Naive thymus-derived CD4-positive, alpha-beta T cell (primary cell): Measurements from ENCODE around the gene SERP2. TPM values are rescaled to one million over a fixed set of nuclear protein-coding genes. Genes with fewer than 3 reads are reported as not detected.
A peak's percentile ranks its signal among the peaks of the same experiment; 100 is the strongest.

Experiments used
- ATAC-seq: fragments of 150-1000 bp; cut with Tn5 transposase; 2 replicates; pipeline ENCODE4 v1.10.0; 2021; ENCODE audit warnings: mild to moderate bottlenecking, moderate library complexity
- CTCF ChIA-PET: fragments of 350-600 bp; sonication (Branson Sonifier 250); formaldehyde crosslinking; loops from one replicate; lab custom pipeline; 2021; ENCODE audit warnings: antibody characterized with exemption; lab: Charles Lee
- POLR2A ChIA-PET: fragments of 350-600 bp; sonication (Branson Sonifier 250); formaldehyde crosslinking; loops from one replicate; lab custom pipeline; 2021; ENCODE audit warnings: antibody characterized with exemption, inconsistent platforms; lab: Charles Lee
- DNase-seq, 9 donors: peaks; one replicate each; pipeline versions ENCODE4 v3.0.0 to v3.0.0-alpha.2; 2020 to 2022; ENCODE audit warnings: mixed read lengths in 1 of 9
- H3K27ac ChIP-seq: one replicate; pipeline ENCODE4 v1.7.0; 2013; ENCODE audit warnings: mild to moderate bottlenecking, low read depth, low read length, moderate library complexity
- H3K27me3 ChIP-seq, 2 donors: one replicate each; pipeline ENCODE4 v1.7.0; 2013; ENCODE audit warnings: low read length in 2 of 2, mild to moderate bottlenecking in 2 of 2, moderate library complexity in 2 of 2; ENCODE audit not compliant: control insufficient read depth in 2 of 2, insufficient read depth in 2 of 2
- H3K36me3 ChIP-seq, 3 experiments: 1 replicate in 2 of 3; 2 replicates in 1 of 3; pipeline ENCODE4 v1.7.0; 2013; ENCODE audit warnings: low read length in 3 of 3, mild to moderate bottlenecking in 3 of 3, moderate library complexity in 1 of 3; ENCODE audit not compliant: insufficient read depth in 3 of 3, control insufficient read depth in 2 of 3
- H3K4me1 ChIP-seq, 2 donors: one replicate each; pipeline ENCODE4 v1.7.0; 2013; ENCODE audit warnings: low read length in 2 of 2, mild to moderate bottlenecking in 2 of 2, moderate library complexity in 1 of 2; ENCODE audit not compliant: control insufficient read depth in 2 of 2, insufficient read depth in 2 of 2
- H3K4me3 ChIP-seq: 2 replicates; pipeline ENCODE4 v1.7.0; 2013; ENCODE audit warnings: mild to moderate bottlenecking, low read length
- H3K9me3 ChIP-seq, 3 experiments: 1 replicate in 2 of 3; 2 replicates in 1 of 3; pipeline ENCODE4 v1.7.0; 2013; ENCODE audit warnings: low read length in 3 of 3; ENCODE audit not compliant: control insufficient read depth in 2 of 3
- H3K27ac Mint-ChIP-seq, 9 donors: one replicate each; pipeline ENCODE4 v1.8.0; 2020 to 2022; ENCODE audit warnings: mixed read lengths in 9 of 9, mild to moderate bottlenecking in 8 of 9, moderate library complexity in 5 of 9, inconsistent platforms in 2 of 9
- H3K27me3 Mint-ChIP-seq, 5 donors: one replicate each; pipeline ENCODE4 v1.8.0; 2021 to 2022; ENCODE audit warnings: mixed read lengths in 5 of 5, mild to moderate bottlenecking in 1 of 5
- H3K36me3 Mint-ChIP-seq, 5 donors: one replicate each; pipeline ENCODE4 v1.8.0; 2020 to 2022; ENCODE audit warnings: mixed read lengths in 5 of 5, mild to moderate bottlenecking in 3 of 5, inconsistent platforms in 1 of 5
- H3K4me1 Mint-ChIP-seq, 7 donors: one replicate each; pipeline ENCODE4 v1.8.0; 2020 to 2022; ENCODE audit warnings: mixed read lengths in 7 of 7, mild to moderate bottlenecking in 3 of 7, inconsistent platforms in 1 of 7
- H3K4me3 Mint-ChIP-seq, 10 donors: one replicate each; pipeline ENCODE4 v1.8.0; 2020 to 2022; ENCODE audit warnings: mild to moderate bottlenecking in 10 of 10, mixed read lengths in 10 of 10, moderate library complexity in 6 of 10, inconsistent platforms in 2 of 10
- H3K9me3 Mint-ChIP-seq, 11 donors: one replicate each; pipeline ENCODE4 v1.8.0; 2020 to 2022; ENCODE audit warnings: mixed read lengths in 11 of 11, mild to moderate bottlenecking in 4 of 11, inconsistent platforms in 1 of 11, moderate library complexity in 1 of 11
- intact Hi-C, 2 donors: fragments of 100-400 bp; cut with micrococcal nuclease; formaldehyde crosslinking; loops; one replicate each; pipeline ENCODE4 v1.15.1; 2023
- polyA plus RNA-seq, 2 donors: library from polyadenylated mRNA; unstranded; fragments of 300-500 nt; fragmentation: Illumina TruSeq; gene quantifications; one replicate each; pipeline ENCODE4 v1.2.3, GENCODE V29; 2021
- total RNA-seq, 6 experiments: library from RNA in 5 of 6; stranded (reverse) in 5 of 6; gene quantifications; 1 replicate in 5 of 6; 2 replicates in 1 of 6; pipeline ENCODE4 v1.2.3 and lab custom pipeline; 2021 to 2026

SERP2 gene
- total and polyA plus RNA-seq, 7 experiments from 2014 or later, result 0.37 to 0.93 (median 0.58) TPM; not detected in 4

DNA sequence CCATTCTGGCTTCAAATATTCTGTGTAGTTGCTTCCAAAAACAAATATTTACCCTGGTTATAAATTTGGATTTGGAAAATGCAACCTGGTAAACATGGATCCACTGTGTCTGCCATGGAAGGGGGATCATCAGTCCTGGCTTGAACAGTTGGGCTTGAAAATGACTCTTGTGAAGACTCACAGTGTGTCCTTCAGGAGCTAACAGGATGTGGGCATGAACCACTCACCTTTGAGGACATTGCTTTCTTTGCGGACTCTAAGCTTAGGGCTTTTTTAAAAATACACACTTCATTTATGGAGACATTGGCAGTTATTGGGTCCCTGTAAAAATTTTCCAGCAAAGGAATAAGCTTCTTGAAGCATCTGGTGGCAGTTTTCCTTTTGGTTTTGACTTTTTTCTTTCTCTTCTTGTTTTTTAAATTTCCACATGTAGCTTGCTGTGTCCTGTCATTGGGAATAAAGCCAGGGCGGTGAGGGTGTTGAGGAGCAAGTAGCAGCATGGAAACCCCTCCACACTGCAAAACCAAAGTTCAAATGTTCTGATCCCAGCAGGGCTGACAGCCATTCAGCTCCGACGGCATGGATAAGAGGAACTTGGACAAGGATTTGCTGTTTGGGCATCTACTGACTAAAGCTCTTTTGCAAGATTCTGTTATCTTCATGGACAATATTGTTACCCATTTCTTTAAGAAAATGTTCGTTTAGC lies 39.5 kb upstream of the SERP2 start:
- POLR2A ChIA-PET, result no interaction called here
- intact Hi-C loops, result no loop called here
- Mint-ChIP-seq H3K36me3 (no peaks in the 10 kb centered on the region), H3K4me1 (peaks cover 0 to 9% (median 5%) of the 10 kb centered on the region in 7 donors), H3K27ac (no peak overlapping the region), H3K4me3 (no peak overlapping the region), H3K27me3 (peaks cover 0 to 3% (median 0%) of the 10 kb centered on the region in 5 donors), H3K9me3 (peaks cover 0 to 2% (median 0%) of the 10 kb centered on the region in 11 donors)
- ATAC-seq, result no peak
- no peak overlapping the region for H3K4me3 ChIP-seq
- CTCF ChIA-PET, result no interaction called here
- no peak overlapping the region for H3K27ac ChIP-seq
- H3K9me3 ChIP-seq, result no peaks in the 10 kb centered on the region
- H3K36me3 ChIP-seq, result no peaks in the 10 kb centered on the region
- no peaks in the 10 kb centered on the region for H3K4me1 ChIP-seq
- no peak for DNase-seq
- H3K27me3 ChIP-seq, result no peaks in the 10 kb centered on the region

DNA sequence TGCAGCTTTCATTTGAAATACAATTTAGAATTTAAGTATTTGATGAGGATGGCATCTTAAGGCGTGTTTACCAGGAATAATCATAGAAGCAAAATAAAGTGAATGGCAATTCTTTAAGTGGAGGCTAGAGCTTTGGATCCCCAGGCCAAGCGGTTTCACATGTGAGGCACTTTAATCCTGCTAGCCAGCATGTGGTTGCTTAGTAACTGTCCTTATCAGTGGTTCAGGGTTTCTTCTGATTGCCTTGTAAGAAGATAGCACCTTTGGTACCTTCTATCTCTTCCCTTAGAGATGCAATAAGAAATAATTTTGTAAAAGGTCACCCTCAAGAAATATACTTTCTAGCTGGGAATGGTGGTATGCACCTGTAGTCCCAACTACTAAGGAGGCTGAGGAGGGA lies 38.9 kb upstream of the SERP2 start:
- DNase-seq (no peak), ATAC-seq (no peak)
- Mint-ChIP-seq H3K27ac (no peak overlapping the region), H3K4me1 (peaks cover 0 to 9% (median 5%) of the 10 kb centered on the region in 7 donors), H3K4me3 (no peak overlapping the region), H3K9me3 (no peaks in the 10 kb centered on the region), H3K27me3 (peaks cover 0 to 3% (median 0%) of the 10 kb centered on the region in 5 donors), H3K36me3 (no peaks in the 10 kb centered on the region)
- Histone ChIP-seq H3K9me3 (no peaks in the 10 kb centered on the region), H3K27me3 (no peaks in the 10 kb centered on the region), H3K36me3 (no peaks in the 10 kb centered on the region), H3K4me3 (no peak overlapping the region), H3K4me1 (no peaks in the 10 kb centered on the region), H3K27ac (no peak overlapping the region)
- ChIA-PET POLR2A (no interaction called here), CTCF (no interaction called here)
- intact Hi-C loops, result no loop called here

DNA sequence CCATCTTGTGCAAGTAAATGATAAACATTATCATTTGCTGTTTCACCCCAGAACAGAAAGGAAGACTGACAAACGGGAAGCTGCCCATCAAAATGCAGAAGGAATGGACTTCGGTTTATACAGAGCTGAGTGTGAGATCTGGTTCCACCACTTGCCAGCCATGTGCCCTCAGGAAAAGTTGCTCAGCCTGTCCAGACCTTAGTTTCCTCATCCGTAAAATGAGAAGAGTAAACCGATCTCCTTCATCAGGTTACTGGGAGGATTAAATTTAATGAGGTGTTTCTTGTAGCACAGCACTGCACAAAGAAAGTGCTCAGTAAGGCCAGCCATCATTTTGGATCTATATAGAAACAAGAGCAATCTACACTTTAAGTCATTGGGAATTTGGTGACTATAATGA lies 36.7 kb upstream of the SERP2 start:
- no peaks in the 10 kb centered on the region for H3K4me1 ChIP-seq
- H3K4me3 ChIP-seq, result no peak overlapping the region
- DNase-seq (no peak), ATAC-seq (no peak)
- H3K27me3 Mint-ChIP-seq, result no peaks in the 10 kb centered on the region
- ChIA-PET CTCF (no interaction called here), POLR2A (no interaction called here)
- intact Hi-C loops, result no loop called here
- H3K27ac ChIP-seq, result no peak overlapping the region
- no peak overlapping the region for H3K4me3 Mint-ChIP-seq
- H3K27me3 ChIP-seq, result no peaks in the 10 kb centered on the region
- no peaks in the 10 kb centered on the region for H3K36me3 Mint-ChIP-seq
- H3K4me1 Mint-ChIP-seq, result peaks cover 0 to 9% (median 5%) of the 10 kb centered on the region in 7 donors
- H3K27ac Mint-ChIP-seq, result peak overlapping the region in 1 of 9 donors; percentile 22
- no peaks in the 10 kb centered on the region for H3K36me3 ChIP-seq
- peaks cover 0 to 2% (median 0%) of the 10 kb centered on the region in 11 donors for H3K9me3 Mint-ChIP-seq
- H3K9me3 ChIP-seq, result no peaks in the 10 kb centered on the region

- H3K4me3 Mint-ChIP-seq, result no peak overlapping the region
- peaks cover 0 to 2% (median 0%) of the 10 kb centered on the region in 11 donors for H3K9me3 Mint-ChIP-seq
- no peak for ATAC-seq
Observed at GRCh38 chr13:44337581-44337980, 36.0 kb upstream of the SERP2 start.

DNA sequence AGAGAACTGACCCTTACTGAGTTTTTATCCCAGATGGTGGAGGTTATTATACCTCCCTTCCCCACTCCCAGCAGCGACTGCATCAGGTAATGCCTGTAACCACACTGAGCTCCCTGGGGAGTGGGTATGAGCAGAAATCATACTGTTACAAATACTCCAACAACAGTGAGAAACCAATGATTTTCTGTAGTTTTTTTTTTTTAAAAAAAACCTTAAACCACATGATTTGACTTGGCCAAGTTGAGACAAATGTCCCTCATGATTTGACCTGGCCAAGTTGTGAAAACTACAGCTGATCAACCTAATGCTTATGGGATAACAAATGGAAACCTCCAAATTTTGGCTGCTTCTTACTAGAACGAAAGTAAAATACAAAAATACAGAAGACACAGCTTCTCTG lies 33.1 kb upstream of the SERP2 start:
- Histone ChIP-seq H3K4me3 (no peak overlapping the region), H3K27ac (no peak overlapping the region), H3K9me3 (no peaks in the 10 kb centered on the region), H3K4me1 (no peaks in the 10 kb centered on the region), H3K36me3 (no peaks in the 10 kb centered on the region), H3K27me3 (no peaks in the 10 kb centered on the region)
- H3K4me3 Mint-ChIP-seq, result no peak overlapping the region
- H3K27ac Mint-ChIP-seq, result no peak overlapping the region
- intact Hi-C loops, result no loop called here
- ATAC-seq (no peak), DNase-seq (no peak)
- peaks cover 0 to 2% (median 0%) of the 10 kb centered on the region in 11 donors for H3K9me3 Mint-ChIP-seq
- H3K36me3 Mint-ChIP-seq, result no peaks in the 10 kb centered on the region
- ChIA-PET POLR2A (no interaction called here), CTCF (no interaction called here)
- H3K4me1 Mint-ChIP-seq, result peaks cover 0 to 9% (median 5%) of the 10 kb centered on the region in 7 donors
- peaks cover 0 to 6% (median 0%) of the 10 kb centered on the region in 5 donors for H3K27me3 Mint-ChIP-seq

More at GRCh38 chr13:44337581-44337980, 36.0 kb upstream of the SERP2 start:
- ChIA-PET POLR2A (no interaction called here), CTCF (no interaction called here)
- Mint-ChIP-seq H3K27me3 (peaks cover 0 to 4% (median 0%) of the 10 kb centered on the region in 5 donors), H3K36me3 (no peaks in the 10 kb centered on the region), H3K27ac (peak overlapping the region in 1 of 9 donors; percentile 10), H3K4me1 (peaks cover 0 to 9% (median 5%) of the 10 kb centered on the region in 7 donors)
- Histone ChIP-seq H3K36me3 (no peaks in the 10 kb centered on the region), H3K4me3 (no peak overlapping the region), H3K27me3 (no peaks in the 10 kb centered on the region), H3K4me1 (no peaks in the 10 kb centered on the region), H3K27ac (no peak overlapping the region), H3K9me3 (no peaks in the 10 kb centered on the region)
- DNase-seq, result no peak
- intact Hi-C loops, result no loop called here

GRCh38 chr13:44342741-44343140 lies 30.9 kb upstream of the SERP2 start:
- peaks cover 0 to 9% (median 4%) of the 10 kb centered on the region in 5 donors for H3K27me3 Mint-ChIP-seq
- ChIA-PET POLR2A (no interaction called here), CTCF (no interaction called here)
- H3K4me3 ChIP-seq, result no peak overlapping the region
- DNase-seq (no peak), ATAC-seq (no peak)
- H3K27ac ChIP-seq, result no peak overlapping the region
- peaks cover 0 to 2% (median 0%) of the 10 kb centered on the region in 7 donors for H3K4me1 Mint-ChIP-seq
- no peaks in the 10 kb centered on the region for H3K27me3 ChIP-seq
- H3K4me3 Mint-ChIP-seq, result no peak overlapping the region
- H3K36me3 Mint-ChIP-seq, result no peaks in the 10 kb centered on the region
- intact Hi-C loops, result no loop called here
- H3K9me3 Mint-ChIP-seq, result peaks cover 0 to 2% (median 0%) of the 10 kb centered on the region in 11 donors
- no peaks in the 10 kb centered on the region for H3K9me3 ChIP-seq
- H3K27ac Mint-ChIP-seq, result no peak overlapping the region
- H3K4me1 ChIP-seq, result no peaks in the 10 kb centered on the region
- H3K36me3 ChIP-seq, result no peaks in the 10 kb centered on the region

GRCh38 chr13:44346534-44346933 lies 27.1 kb upstream of the SERP2 start:
- CTCF ChIA-PET, result no interaction called here
- Mint-ChIP-seq H3K9me3 (no peaks in the 10 kb centered on the region), H3K36me3 (no peaks in the 10 kb centered on the region)

More at GRCh38 chr13:44346534-44346933, 27.1 kb upstream of the SERP2 start:
- Histone ChIP-seq H3K4me1 (no peaks in the 10 kb centered on the region), H3K4me3 (no peak overlapping the region), H3K27ac (no peak overlapping the region), H3K27me3 (no peaks in the 10 kb centered on the region), H3K9me3 (no peaks in the 10 kb centered on the region), H3K36me3 (no peaks in the 10 kb centered on the region)
- H3K4me3 Mint-ChIP-seq, result no peak overlapping the region
- peaks cover 0 to 14% (median 11%) of the 10 kb centered on the region in 7 donors for H3K4me1 Mint-ChIP-seq
- POLR2A ChIA-PET, result no interaction called here
- DNase-seq, result no peak
- H3K27ac Mint-ChIP-seq, result no peak overlapping the region
- intact Hi-C loops, result no loop called here
- ATAC-seq, result no peak
- H3K27me3 Mint-ChIP-seq, result peaks cover 0 to 9% (median 4%) of the 10 kb centered on the region in 5 donors
